ENCODE results near the gene LZTFL1.

GRCh38 chr3:45872569-45872968 lies 30.6 kb upstream of the LZTFL1 start:
- TF ChIP-seq GATA2 (IDR thresholded peaks at IDR 0.05; ENCODE audit: low read depth, low read length) (no peak), GATA3 (IDR thresholded peaks at IDR 0.05; ENCODE audit: low read depth, low read length) (no peak)

Data from SH-SY5Y (cell line).